ENCODE data around the gene DUT. TPM values are rescaled to one million over a fixed set of nuclear protein-coding genes. Genes with fewer than 3 reads are reported as not detected.

Gene DUT
- total and polyA plus RNA-seq, 9 of the 15 experiments (the other 6 are each of a cell fraction or from before 2014, with no cell fraction given) = 13.9 to 235 (median 94.9) TPM

- intact Hi-C loops (cut with micrococcal nuclease) (no loop called here), in situ Hi-C loops (cut with MboI) (no loop called here)
- no peaks in the 10 kb centered on the region for H3K4me1 ChIP-seq (replicated peaks in 1 of 2; ENCODE audit: control insufficient read depth in 2 of 2, insufficient read depth in 2 of 2, low read length in 2 of 2)
- POLR2A ChIA-PET = interaction anchor here (0.6 to 0.7 kb wide), 3 partner anchors 12 to 733 kb away, joined by 3 to 4 read pairs (median 4); partner anchors contain the start of gene SECISBP2L
- H3K9me3 ChIP-seq (replicated peaks; ENCODE audit: control insufficient read depth, insufficient read depth, low read depth, low read length) = no peaks in the 10 kb centered on the region
- H3K79me2 ChIP-seq (ENCODE audit: control insufficient read depth, insufficient read depth, low read length) = no peaks in the 10 kb centered on the region
- ATAC-seq = no peak
- peaks cover 5 to 6% of the 10 kb centered on the region in 2 experiments; a peak in 1 of 5 replicates for H3K27me3 ChIP-seq (ENCODE audit: control insufficient read depth in 2 of 2, insufficient read depth in 2 of 2, low read length in 2 of 2)
- BruUV-seq (replicated peaks) = no TSS peak
- no peak overlapping the region for H2AFZ ChIP-seq (ENCODE audit: low read depth, low read length)
- H4K20me1 ChIP-seq (replicated peaks; ENCODE audit: control insufficient read depth, insufficient read depth, low read length) = no peaks in the 10 kb centered on the region
- H3K9me1 ChIP-seq (ENCODE audit: control insufficient read depth, insufficient read depth, low read length) = no peaks in the 10 kb centered on the region
- no peak overlapping the region for H3K4me3 ChIP-seq
- no peak overlapping the region for H3K4me2 ChIP-seq (ENCODE audit: insufficient read depth, low read length)
- TF ChIP-seq ZNF324 (CRISPR knock-in tag; IDR thresholded peaks at IDR 0.05) = no peak
- no peak for TF ChIP-seq ZC3H8 (IDR thresholded peaks at IDR 0.05)
- H3K27ac ChIP-seq (ENCODE audit: extremely low read depth, low read depth, low read length) = no peak overlapping the region
- DNase-seq (ENCODE audit: extremely low read depth in 1 of 4, low spot score in 3 of 4) = no peak
- H3K36me3 ChIP-seq (ENCODE audit: control insufficient read depth, insufficient read depth, low read length) = no peaks in the 10 kb centered on the region
- no peak for FAIRE-seq
- 4% methylated on average over 2 of the region's 2 CpGs for WGBS (ENCODE audit: insufficient coverage, low coverage, missing lambda C conversion rate)
- no peak overlapping the region for H3K9ac ChIP-seq (ENCODE audit: insufficient read depth in 1 of 2, low read depth in 2 of 2, low read length in 2 of 2)
- CTCF ChIA-PET (ENCODE audit: low intra/inter-chr PET ratio) = no interaction called here
Measured at GRCh38 chr15:48313216-48313615, 18.0 kb upstream of the DUT start.

GRCh38 chr15:48315041-48315440 lies 16.2 kb upstream of the DUT start:
- intact Hi-C loops (cut with micrococcal nuclease) (no loop called here), in situ Hi-C loops (cut with MboI) (no loop called here)
- whole genome bisulfite sequencing (ENCODE audit: insufficient coverage, low coverage, missing lambda C conversion rate) = 4% methylated on average over 10 of the region's 10 CpGs
- H4K20me1 ChIP-seq (replicated peaks; ENCODE audit: control insufficient read depth, insufficient read depth, low read length) = no peaks in the 10 kb centered on the region
- H3K36me3 ChIP-seq (ENCODE audit: control insufficient read depth, insufficient read depth, low read length) = no peaks in the 10 kb centered on the region
- H3K9ac ChIP-seq (ENCODE audit: insufficient read depth in 1 of 2, low read depth in 2 of 2, low read length in 2 of 2) = no peak overlapping the region
- ChIA-PET CTCF (ENCODE audit: low intra/inter-chr PET ratio) (no interaction called here), POLR2A (no interaction called here)
- ATAC-seq (peak; percentile 37; the same call in 2 of the 3 replicates), DNase-seq (ENCODE audit: extremely low read depth in 1 of 4, low spot score in 3 of 4) (no peak), FAIRE-seq (no peak)
- H3K9me3 ChIP-seq (replicated peaks; ENCODE audit: control insufficient read depth, insufficient read depth, low read depth, low read length) = no peaks in the 10 kb centered on the region
- no peak overlapping the region for H3K27ac ChIP-seq (ENCODE audit: extremely low read depth, low read depth, low read length)
- H3K4me2 ChIP-seq (ENCODE audit: insufficient read depth, low read length) = no peak overlapping the region
- H2AFZ ChIP-seq (ENCODE audit: low read depth, low read length) = no peak overlapping the region
- no peaks in the 10 kb centered on the region for H3K9me1 ChIP-seq (ENCODE audit: control insufficient read depth, insufficient read depth, low read length)
- H3K4me1 ChIP-seq (replicated peaks in 1 of 2; ENCODE audit: control insufficient read depth in 2 of 2, insufficient read depth in 2 of 2, low read length in 2 of 2) = no peaks in the 10 kb centered on the region
- no peak overlapping the region for H3K4me3 ChIP-seq
- no TSS peak for BruUV-seq (replicated peaks)
- H3K79me2 ChIP-seq (ENCODE audit: control insufficient read depth, insufficient read depth, low read length) = no peaks in the 10 kb centered on the region
- peaks cover 6 to 7% of the 10 kb centered on the region in 2 experiments; a peak in 2 of 5 replicates for H3K27me3 ChIP-seq (ENCODE audit: control insufficient read depth in 2 of 2, insufficient read depth in 2 of 2, low read length in 2 of 2)
- TF ChIP-seq EGR1 (conservative IDR thresholded peaks at IDR 0.05) (no peak), ILK (tag; IDR thresholded peaks at IDR 0.05; ENCODE audit: borderline replicate concordance, low read depth) (no peak), TARDBP (IDR thresholded peaks at IDR 0.05) (no peak), FOXM1 (IDR thresholded peaks at IDR 0.05; ENCODE audit: low read depth) (no peak), FOXM1 (CRISPR knock-in tag; IDR thresholded peaks at IDR 0.05; ENCODE audit: low read depth) (no peak), ZNF282 (CRISPR knock-in tag; IDR thresholded peaks at IDR 0.05) (no peak), ELF4 (CRISPR knock-in tag; IDR thresholded peaks at IDR 0.05) (no peak), FOXP4 (CRISPR knock-in tag; IDR thresholded peaks at IDR 0.05; ENCODE audit: borderline replicate concordance) (no peak), PCBP2 (IDR thresholded peaks at IDR 0.05; ENCODE audit: low read depth, low read length, poor library complexity, severe bottlenecking) (no peak), CC2D1A (IDR thresholded peaks at IDR 0.05) (no peak), ZNF184 (CRISPR knock-in tag; IDR thresholded peaks at IDR 0.05) (no peak), RBM25 (IDR thresholded peaks at IDR 0.05; ENCODE audit: low read depth, low read length, severe bottlenecking) (no peak), NR1H2 (CRISPR knock-in tag; IDR thresholded peaks at IDR 0.05) (no peak), NELFE (IDR thresholded peaks at IDR 0.05; ENCODE audit: insufficient read depth, insufficient read length) (no peak), SAFB2 (IDR thresholded peaks at IDR 0.05; ENCODE audit: borderline replicate concordance, low read depth, low read length, severe bottlenecking) (no peak), ZNF316 (IDR thresholded peaks at IDR 0.05) (no peak)

Measured in K562 (cell line).